ENCODE data around the gene STUB1. TPM values are rescaled to one million over a fixed set of nuclear protein-coding genes. Genes with fewer than 3 reads are reported as not detected.

STUB1 gene
- total RNA-seq, 2 donors from 2014 or later, result 65.5 to 67.4 TPM

GRCh38 chr16:693364-693763, 13.2 kb downstream of the STUB1 start:
- H3K27ac Mint-ChIP-seq, result peak overlapping the region; percentile 92
- no peaks in the 10 kb centered on the region for H3K9me3 ChIP-seq (ENCODE audit: control insufficient read depth, low read length, poor library complexity, severe bottlenecking)
- DNase-seq, result no peak
- peak overlapping the region; percentile 79 for H3K4me3 Mint-ChIP-seq
- peaks cover 19% of the 10 kb centered on the region for H3K4me1 Mint-ChIP-seq
- H3K36me3 Mint-ChIP-seq (ENCODE audit: low read depth), result no peaks in the 10 kb centered on the region
- H3K27me3 Mint-ChIP-seq, result no peaks in the 10 kb centered on the region
- no peak for ATAC-seq

DNA sequence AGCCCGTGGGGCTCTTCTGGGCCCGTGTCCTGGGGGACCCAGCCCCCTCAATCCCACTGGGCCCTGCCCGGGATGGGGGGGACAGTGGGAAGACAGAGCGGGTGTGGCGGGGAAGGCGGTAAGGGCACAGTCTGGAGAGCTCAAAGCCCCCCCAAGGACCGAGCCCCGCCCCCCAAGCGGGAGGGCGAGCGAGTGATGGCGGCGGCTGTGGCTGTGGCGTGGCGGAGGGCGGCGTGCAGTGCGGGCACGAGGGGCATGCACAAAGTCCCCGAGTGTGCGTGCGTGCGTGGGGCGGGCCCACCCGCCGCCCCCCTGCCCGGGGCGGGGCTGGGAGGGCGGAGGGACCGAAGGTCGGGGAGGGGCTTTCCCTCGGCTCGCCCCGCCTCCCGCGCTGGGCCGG, 13.6 kb downstream of the STUB1 start:
- Mint-ChIP-seq H3K36me3 (ENCODE audit: low read depth) (no peaks in the 10 kb centered on the region), H3K4me1 (peaks cover 19% of the 10 kb centered on the region), H3K27me3 (no peaks in the 10 kb centered on the region), H3K4me3 (peak overlapping the region; percentile 79), H3K27ac (no peak overlapping the region)
- DNase-seq, result peak in 1 of 3 donors; percentile 39
- H3K9me3 ChIP-seq (ENCODE audit: control insufficient read depth, low read length, poor library complexity, severe bottlenecking), result no peaks in the 10 kb centered on the region
- ATAC-seq, result peak; percentile 11

DNA sequence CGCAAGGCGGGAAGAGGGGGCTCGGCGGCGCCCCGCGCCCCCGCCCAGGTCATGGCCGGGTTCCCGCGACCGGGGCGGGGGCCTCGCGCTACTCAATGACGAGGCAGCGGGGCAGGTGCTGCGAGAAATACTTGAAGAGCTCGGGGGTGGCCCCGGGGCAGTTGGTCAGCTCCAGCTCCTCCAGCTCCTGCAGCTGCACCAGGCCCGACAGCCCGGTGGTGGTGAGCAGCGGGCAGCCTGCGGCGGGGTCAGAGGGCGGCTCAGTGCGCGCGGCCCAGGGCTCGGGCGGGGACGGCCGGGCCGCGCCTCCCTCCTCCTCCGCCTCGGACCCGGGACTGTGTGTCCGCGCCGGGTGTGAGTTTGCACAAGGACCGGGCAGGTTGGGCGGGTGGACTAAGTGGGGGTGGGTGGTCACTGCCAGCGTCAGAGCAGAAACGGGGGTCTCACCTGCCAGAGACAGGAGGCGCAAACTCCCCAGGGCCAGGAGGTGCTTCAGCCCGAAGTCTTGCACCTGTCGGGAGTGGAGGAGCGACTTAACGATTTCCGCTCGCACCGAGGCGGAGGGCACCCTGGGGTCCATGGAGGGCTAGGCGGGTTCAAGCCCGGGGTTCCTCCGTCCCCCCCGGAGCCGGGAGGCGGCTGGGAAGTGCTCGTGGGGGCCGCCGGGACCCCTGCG, 14.1 kb downstream of the STUB1 start:
- no peaks in the 10 kb centered on the region for H3K36me3 Mint-ChIP-seq (ENCODE audit: low read depth)
- H3K27me3 Mint-ChIP-seq, result no peaks in the 10 kb centered on the region
- H3K9me3 ChIP-seq (ENCODE audit: control insufficient read depth, low read length, poor library complexity, severe bottlenecking), result no peaks in the 10 kb centered on the region
- DNase-seq, result no peak
- peak overlapping the region; percentile 85 for H3K4me3 Mint-ChIP-seq
- no peak overlapping the region for H3K27ac Mint-ChIP-seq
- peaks cover 20% of the 10 kb centered on the region for H3K4me1 Mint-ChIP-seq
- ATAC-seq, result no peak

DNA sequence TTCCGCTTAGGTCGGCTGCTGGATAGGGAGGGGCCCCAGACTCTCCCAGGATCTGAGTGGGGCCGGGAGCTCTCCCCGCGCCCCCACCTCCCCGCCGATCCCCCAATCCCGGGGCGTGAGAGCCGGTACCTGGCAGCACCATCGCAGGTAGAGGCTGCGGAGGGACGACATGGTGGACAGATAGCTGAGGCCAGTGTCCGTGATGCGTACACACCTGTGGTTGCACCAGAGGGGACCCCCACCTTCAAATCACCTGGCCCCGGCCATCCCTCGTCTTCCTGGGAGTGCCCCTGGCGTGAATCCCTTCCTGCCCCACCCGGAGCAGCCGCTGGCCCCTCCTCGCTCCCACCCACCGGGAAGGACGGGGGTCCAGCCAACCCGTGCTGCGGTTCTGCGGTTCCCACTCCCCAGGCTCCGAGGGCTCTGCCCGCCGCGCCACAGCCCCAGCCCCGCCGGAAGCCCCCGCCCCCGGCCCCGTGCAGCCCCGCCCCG, 14.7 kb downstream of the STUB1 start:
- H3K36me3 Mint-ChIP-seq (ENCODE audit: low read depth), result no peaks in the 10 kb centered on the region
- DNase-seq (no peak), ATAC-seq (no peak)

GRCh38 chr16:695355-696089, 15.3 kb downstream of the STUB1 start:
- no peaks in the 10 kb centered on the region for H3K36me3 Mint-ChIP-seq (ENCODE audit: low read depth)
- no peaks in the 10 kb centered on the region for H3K27me3 Mint-ChIP-seq
- peaks cover 19% of the 10 kb centered on the region for H3K4me1 Mint-ChIP-seq
- H3K9me3 ChIP-seq (ENCODE audit: control insufficient read depth, low read length, poor library complexity, severe bottlenecking), result no peaks in the 10 kb centered on the region
- ATAC-seq, result peak; percentile 79
- peak; percentile 59 to 70 (median 65) for DNase-seq
- H3K4me3 Mint-ChIP-seq, result peak overlapping the region; percentile 85
- peak overlapping the region; percentile 47 for H3K27ac Mint-ChIP-seq

More for the DNA sequence above, 14.7 kb downstream of the STUB1 start:
- H3K9me3 ChIP-seq (ENCODE audit: control insufficient read depth, low read length, poor library complexity, severe bottlenecking), result no peaks in the 10 kb centered on the region
- Mint-ChIP-seq H3K4me1 (peaks cover 22% of the 10 kb centered on the region), H3K4me3 (peak overlapping the region; percentile 85), H3K27ac (no peak overlapping the region), H3K27me3 (no peaks in the 10 kb centered on the region)

- peaks cover 18% of the 10 kb centered on the region for H3K4me1 Mint-ChIP-seq
- H3K4me3 Mint-ChIP-seq, result peak overlapping the region; percentile 69
- H3K9me3 ChIP-seq (ENCODE audit: control insufficient read depth, low read length, poor library complexity, severe bottlenecking), result no peaks in the 10 kb centered on the region
- no peak for ATAC-seq
- peak overlapping the region; percentile 21 for H3K27ac Mint-ChIP-seq
- peaks cover 12% of the 10 kb centered on the region for H3K27me3 Mint-ChIP-seq
- no peak for DNase-seq
- H3K36me3 Mint-ChIP-seq (ENCODE audit: low read depth), result no peaks in the 10 kb centered on the region
These were observed 18.9 kb downstream of the STUB1 start for GRCh38 chr16:698911-699671.

DNA sequence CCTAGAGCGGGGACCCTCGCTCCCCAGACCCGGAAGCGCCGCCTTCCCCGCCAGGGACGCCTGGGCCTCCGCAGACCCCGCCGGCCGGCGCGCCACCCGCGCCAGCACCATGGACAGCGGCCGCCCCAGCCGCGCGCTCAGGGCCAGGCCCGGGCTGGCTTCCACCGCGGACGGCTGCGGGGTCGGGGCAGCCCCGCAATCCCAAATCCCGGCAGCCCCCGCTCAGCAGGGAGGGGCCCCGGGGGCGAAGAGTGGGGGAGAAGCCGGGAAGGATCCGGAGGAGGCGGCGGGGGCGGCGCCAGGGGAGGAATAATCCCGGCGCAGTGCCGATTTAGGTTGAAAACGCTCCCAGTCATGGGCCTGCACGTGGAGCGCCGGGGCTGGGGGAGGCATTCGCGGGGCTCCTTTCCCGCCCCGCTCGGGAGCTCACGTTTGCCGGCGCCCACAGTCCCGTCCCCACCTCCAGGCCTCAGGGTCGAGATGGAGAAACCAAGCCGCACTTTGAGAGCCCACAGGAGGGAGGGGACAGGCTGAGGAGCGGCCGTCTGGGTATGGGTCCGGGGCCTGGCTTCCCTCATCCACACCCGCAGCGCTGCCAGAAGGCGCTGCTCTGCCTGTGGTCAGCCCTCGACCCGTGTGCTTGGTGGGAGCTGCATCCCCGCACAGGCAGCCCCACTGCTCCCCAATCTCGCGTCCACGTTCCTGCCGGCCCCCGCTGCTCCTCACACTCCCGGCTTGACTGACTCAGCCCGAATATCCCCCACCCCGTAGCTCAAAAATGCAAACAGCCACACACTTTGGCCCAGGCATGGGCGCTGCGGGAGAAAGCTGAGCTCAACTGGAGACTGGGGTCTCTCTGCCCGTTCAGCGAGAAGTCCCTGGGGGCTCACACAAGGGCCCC, 20.7 kb downstream of the STUB1 start:
- no peak overlapping the region for H3K27ac Mint-ChIP-seq
- H3K4me1 Mint-ChIP-seq, result peaks cover 14% of the 10 kb centered on the region
- ATAC-seq (peak; percentile 71), DNase-seq (peak; percentile 40 to 58 (median 56))
- no peaks in the 10 kb centered on the region for H3K9me3 ChIP-seq (ENCODE audit: control insufficient read depth, low read length, poor library complexity, severe bottlenecking)
- peak overlapping the region; percentile 43 for H3K4me3 Mint-ChIP-seq
- peaks cover 18% of the 10 kb centered on the region for H3K27me3 Mint-ChIP-seq
- no peaks in the 10 kb centered on the region for H3K36me3 Mint-ChIP-seq (ENCODE audit: low read depth)

- Mint-ChIP-seq H3K4me1 (peaks cover 12% of the 10 kb centered on the region), H3K4me3 (peak overlapping the region; percentile 72), H3K27me3 (peaks cover 29% of the 10 kb centered on the region), H3K27ac (no peak overlapping the region), H3K36me3 (ENCODE audit: low read depth) (no peaks in the 10 kb centered on the region)
- ATAC-seq (no peak), DNase-seq (no peak)
- H3K9me3 ChIP-seq (ENCODE audit: control insufficient read depth, low read length, poor library complexity, severe bottlenecking), result no peaks in the 10 kb centered on the region
These were observed 22.1 kb downstream of the STUB1 start for GRCh38 chr16:702341-702740.

DNA sequence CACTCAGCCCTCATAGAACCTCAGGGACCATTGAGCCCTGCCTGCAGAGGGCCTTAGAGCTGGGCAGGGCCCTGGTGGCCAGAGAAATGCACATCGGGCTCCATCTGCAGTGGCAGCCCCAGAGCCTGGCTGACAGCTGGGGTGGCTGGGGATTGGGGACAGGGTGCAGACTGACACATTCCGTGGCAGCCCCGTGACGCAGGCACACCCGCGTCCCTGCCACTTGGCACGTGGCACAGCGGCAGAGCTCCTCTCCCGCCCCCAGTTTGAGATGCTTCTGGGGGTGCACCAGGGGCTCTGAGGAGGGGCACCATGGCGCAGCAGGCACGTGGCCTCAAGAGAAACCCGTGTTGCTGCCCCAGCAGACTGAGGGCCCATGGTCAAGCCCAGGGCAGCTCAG, 23.2 kb downstream of the STUB1 start:
- no peaks in the 10 kb centered on the region for H3K9me3 ChIP-seq (ENCODE audit: control insufficient read depth, low read length, poor library complexity, severe bottlenecking)
- Mint-ChIP-seq H3K27ac (no peak overlapping the region), H3K4me1 (peaks cover 12% of the 10 kb centered on the region), H3K4me3 (no peak overlapping the region), H3K27me3 (peaks cover 38% of the 10 kb centered on the region), H3K36me3 (ENCODE audit: low read depth) (peaks cover 2% of the 10 kb centered on the region)
- no peak for DNase-seq
- ATAC-seq, result no peak

- Mint-ChIP-seq H3K4me1 (peaks cover 12% of the 10 kb centered on the region), H3K36me3 (ENCODE audit: low read depth) (peaks cover 2% of the 10 kb centered on the region), H3K27me3 (peaks cover 42% of the 10 kb centered on the region), H3K4me3 (peak overlapping the region; percentile 28), H3K27ac (no peak overlapping the region)
- no peaks in the 10 kb centered on the region for H3K9me3 ChIP-seq (ENCODE audit: control insufficient read depth, low read length, poor library complexity, severe bottlenecking)
- ATAC-seq (no peak), DNase-seq (no peak)
These were observed 23.8 kb downstream of the STUB1 start for GRCh38 chr16:704047-704446.

GRCh38 chr16:704552-705380, 24.6 kb downstream of the STUB1 start:
- Mint-ChIP-seq H3K27me3 (peaks cover 42% of the 10 kb centered on the region), H3K4me3 (peak overlapping the region; percentile 28)
- H3K9me3 ChIP-seq (ENCODE audit: control insufficient read depth, low read length, poor library complexity, severe bottlenecking), result no peaks in the 10 kb centered on the region

More at GRCh38 chr16:704552-705380, 24.6 kb downstream of the STUB1 start:
- DNase-seq, result no peak
- H3K27ac Mint-ChIP-seq, result no peak overlapping the region
- H3K36me3 Mint-ChIP-seq (ENCODE audit: low read depth), result peaks cover 2% of the 10 kb centered on the region
- H3K4me1 Mint-ChIP-seq, result peaks cover 9% of the 10 kb centered on the region
- ATAC-seq, result no peak
